ENCODE data around the gene SEC14L5.

The SEC14L5 gene

GRCh38 chr16:5064915-5065314 is 106.8 kb downstream of the SEC14L5 start:
- H3K36me3 ChIP-seq (ENCODE audit: insufficient read depth, low read length): no peaks in the 10 kb centered on the region
- H3K4me3 ChIP-seq (ENCODE audit: low read length, poor library complexity, severe bottlenecking): no peak overlapping the region
- no peaks in the 10 kb centered on the region for H3K27me3 ChIP-seq (ENCODE audit: insufficient read depth, low read length, poor library complexity, severe bottlenecking)
- TF ChIP-seq EZH2phosphoT487 (IDR thresholded peaks at IDR 0.05; ENCODE audit: borderline replicate concordance) (no peak), CTCF (conservative IDR thresholded peaks at IDR 0.05; ENCODE audit: low read length) (no peak)
- H3K9ac ChIP-seq (ENCODE audit: low read depth, low read length, poor library complexity, severe bottlenecking): no peak overlapping the region
- no peaks in the 10 kb centered on the region for H3K9me2 ChIP-seq (replicated peaks; ENCODE audit: low read depth, low read length)
- H3K4me1 ChIP-seq (ENCODE audit: insufficient read depth, low read length, poor library complexity, severe bottlenecking): no peaks in the 10 kb centered on the region
- H3K4me2 ChIP-seq (ENCODE audit: low read depth, low read length, poor library complexity, severe bottlenecking): no peak overlapping the region
- no peak overlapping the region for H2AFZ ChIP-seq (ENCODE audit: low read length)
- H3F3A ChIP-seq (ENCODE audit: low read depth): no peaks in the 10 kb centered on the region
- H4K20me1 ChIP-seq (ENCODE audit: insufficient read depth, low read length, poor library complexity, severe bottlenecking): no peaks in the 10 kb centered on the region
- no peaks in the 10 kb centered on the region for H3K9me3 ChIP-seq (ENCODE audit: insufficient read depth, low read depth, low read length)
- no peaks in the 10 kb centered on the region for H3K79me2 ChIP-seq (ENCODE audit: insufficient read depth, low read length)

- no peak overlapping the region for H3K9ac ChIP-seq (ENCODE audit: low read depth, low read length, poor library complexity, severe bottlenecking)
- TF ChIP-seq EZH2phosphoT487 (IDR thresholded peaks at IDR 0.05; ENCODE audit: borderline replicate concordance) (no peak), CTCF (conservative IDR thresholded peaks at IDR 0.05; ENCODE audit: low read length) (no peak)
- no peaks in the 10 kb centered on the region for H3K27me3 ChIP-seq (ENCODE audit: insufficient read depth, low read length, poor library complexity, severe bottlenecking)
- no peaks in the 10 kb centered on the region for H3K36me3 ChIP-seq (ENCODE audit: insufficient read depth, low read length)
- no peaks in the 10 kb centered on the region for H3K4me1 ChIP-seq (ENCODE audit: insufficient read depth, low read length, poor library complexity, severe bottlenecking)
- H3K79me2 ChIP-seq (ENCODE audit: insufficient read depth, low read length): no peaks in the 10 kb centered on the region
- no peaks in the 10 kb centered on the region for H4K20me1 ChIP-seq (ENCODE audit: insufficient read depth, low read length, poor library complexity, severe bottlenecking)
- H3K4me3 ChIP-seq (ENCODE audit: low read length, poor library complexity, severe bottlenecking): no peak overlapping the region
- no peaks in the 10 kb centered on the region for H3K9me3 ChIP-seq (ENCODE audit: insufficient read depth, low read depth, low read length)
- H3K4me2 ChIP-seq (ENCODE audit: low read depth, low read length, poor library complexity, severe bottlenecking): no peak overlapping the region
- no peaks in the 10 kb centered on the region for H3K9me2 ChIP-seq (replicated peaks; ENCODE audit: low read depth, low read length)
- H3F3A ChIP-seq (ENCODE audit: low read depth): no peaks in the 10 kb centered on the region
- H2AFZ ChIP-seq (ENCODE audit: low read length): no peak overlapping the region
Measured at GRCh38 chr16:5065326-5065725, 107.2 kb downstream of the SEC14L5 start.

GRCh38 chr16:5065813-5066212 is 107.7 kb downstream of the SEC14L5 start, which contains the start of gene C16orf89:
Gene C16orf89, minus strand, starts transcription at chr16:5065956. Its CDS starts 48 bp downstream, at chr16:5065908.
- Histone ChIP-seq H3K9me3 (ENCODE audit: insufficient read depth, low read depth, low read length) (no peaks in the 10 kb centered on the region), H3K4me1 (ENCODE audit: insufficient read depth, low read length, poor library complexity, severe bottlenecking) (no peaks in the 10 kb centered on the region), H3K4me3 (ENCODE audit: low read length, poor library complexity, severe bottlenecking) (no peak within 1 kb of the TSS), H3K9ac (ENCODE audit: low read depth, low read length, poor library complexity, severe bottlenecking) (no peak within 1 kb of the TSS), H3K4me2 (ENCODE audit: low read depth, low read length, poor library complexity, severe bottlenecking) (no peak within 1 kb of the TSS), H2AFZ (ENCODE audit: low read length) (no peak within 1 kb of the TSS), H3K9me2 (replicated peaks; ENCODE audit: low read depth, low read length) (no peaks in the 10 kb centered on the region), H3F3A (ENCODE audit: low read depth) (no peaks in the 10 kb centered on the region), H3K36me3 (ENCODE audit: insufficient read depth, low read length) (no peaks in the 10 kb centered on the region), H3K27me3 (ENCODE audit: insufficient read depth, low read length, poor library complexity, severe bottlenecking) (no peaks in the 10 kb centered on the region), H3K79me2 (ENCODE audit: insufficient read depth, low read length) (no peaks in the 10 kb centered on the region), H4K20me1 (ENCODE audit: insufficient read depth, low read length, poor library complexity, severe bottlenecking) (no peaks in the 10 kb centered on the region)
- TF ChIP-seq EZH2phosphoT487 (IDR thresholded peaks at IDR 0.05; ENCODE audit: borderline replicate concordance) (no peak), CTCF (conservative IDR thresholded peaks at IDR 0.05; ENCODE audit: low read length) (no peak)

Measured in Loucy (cell line).